GM18498 (cell line): ENCODE data around the gene CEND1.

Experiments used
- ATAC-seq: cut with Tn5 transposase; IDR thresholded peaks from one replicate; pipeline ENCODE4 v1.9.1; 2021; ENCODE audit warnings: mild to moderate bottlenecking, moderate library complexity; ENCODE audit not compliant: unreplicated experiment

CEND1 gene

GRCh38 chr11:789943-790342, at the start of gene CEND1:
Gene CEND1 (minus strand): TSS chr11:790090. CDS start chr11:788576, 1,514 bp downstream.
- no peak for ATAC-seq

GRCh38 chr11:839280-839623, 49.4 kb upstream of the CEND1 start:
- no peak for ATAC-seq

- no peak for ATAC-seq
These were observed 48.8 kb upstream of the CEND1 start for GRCh38 chr11:838441-839279.

- ATAC-seq = no peak
These were observed 48.1 kb upstream of the CEND1 start for GRCh38 chr11:837990-838307.

GRCh38 chr11:837189-837989, 47.5 kb upstream of the CEND1 start:
- no peak for ATAC-seq

GRCh38 chr11:836700-837099, 46.8 kb upstream of the CEND1 start:
- ATAC-seq = no peak

- ATAC-seq = no peak
These were observed 46.4 kb upstream of the CEND1 start for GRCh38 chr11:836274-836673.

GRCh38 chr11:834371-835316, 44.8 kb upstream of the CEND1 start:
- no peak for ATAC-seq

GRCh38 chr11:833849-834311, 44.0 kb upstream of the CEND1 start:
- no peak for ATAC-seq

GRCh38 chr11:833114-833791, 43.4 kb upstream of the CEND1 start:
- peak; percentile 19 for ATAC-seq

GRCh38 chr11:832529-833113, 42.7 kb upstream of the CEND1 start, which contains the start of gene CD151:
Gene CD151 (plus strand): TSS chr11:832952. CDS start chr11:836070, 3,118 bp downstream.
- ATAC-seq = peak; percentile 48

GRCh38 chr11:831961-832528, 42.2 kb upstream of the CEND1 start:
- ATAC-seq = no peak

GRCh38 chr11:831118-831864, 41.4 kb upstream of the CEND1 start:
- no peak for ATAC-seq

GRCh38 chr11:830295-831117, 40.6 kb upstream of the CEND1 start:
- ATAC-seq = no peak

- ATAC-seq = no peak
These were observed 40.0 kb upstream of the CEND1 start for GRCh38 chr11:829847-830294.

- no peak for ATAC-seq
These were observed 39.4 kb upstream of the CEND1 start for GRCh38 chr11:829176-829846.

- no peak for ATAC-seq
These were observed 38.8 kb upstream of the CEND1 start for GRCh38 chr11:828506-829175.
